ENCODE measurements around the gene BTBD17. TPM values are rescaled to one million over a fixed set of nuclear protein-coding genes. Genes with fewer than 3 reads are reported as not detected.

BTBD17 gene
- total and polyA plus RNA-seq, 2 experiments from 2014 or later: 1.9 to 5.0 TPM

- H3K4me3 Mint-ChIP-seq: no peak overlapping the region
- peaks cover 39% of the 10 kb centered on the region for H3K27me3 Mint-ChIP-seq (ENCODE audit: insufficient read depth, low read depth, poor library complexity)
- H3K4me1 Mint-ChIP-seq: peaks cover 8% of the 10 kb centered on the region
- H3K27ac ChIP-seq (ENCODE audit: low read depth): no peak overlapping the region
- no peak overlapping the region for H3K4me2 ChIP-seq
- no peaks in the 10 kb centered on the region for H3F3A ChIP-seq (replicated peaks; ENCODE audit: low read depth)
- no peaks in the 10 kb centered on the region for H3K9me3 Mint-ChIP-seq
- no peaks in the 10 kb centered on the region for H4K20me1 ChIP-seq (replicated peaks; ENCODE audit: insufficient read depth)
- H3K36me3 ChIP-seq (ENCODE audit: insufficient read depth): no peaks in the 10 kb centered on the region
- TF ChIP-seq, protein P1, sequence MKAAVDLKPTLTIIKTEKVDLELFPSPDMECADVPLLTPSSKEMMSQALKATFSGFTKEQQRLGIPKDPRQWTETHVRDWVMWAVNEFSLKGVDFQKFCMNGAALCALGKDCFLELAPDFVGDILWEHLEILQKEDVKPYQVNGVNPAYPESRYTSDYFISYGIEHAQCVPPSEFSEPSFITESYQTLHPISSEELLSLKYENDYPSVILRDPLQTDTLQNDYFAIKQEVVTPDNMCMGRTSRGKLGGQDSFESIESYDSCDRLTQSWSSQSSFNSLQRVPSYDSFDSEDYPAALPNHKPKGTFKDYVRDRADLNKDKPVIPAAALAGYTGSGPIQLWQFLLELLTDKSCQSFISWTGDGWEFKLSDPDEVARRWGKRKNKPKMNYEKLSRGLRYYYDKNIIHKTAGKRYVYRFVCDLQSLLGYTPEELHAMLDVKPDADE (IDR thresholded peaks at IDR 0.05): no peak
- no peak for TF ChIP-seq NANOG (IDR thresholded peaks at IDR 0.05; ENCODE audit: borderline replicate concordance)
- no peaks in the 10 kb centered on the region for H3K9me2 ChIP-seq (ENCODE audit: insufficient read depth)
- H3K79me2 ChIP-seq (replicated peaks; ENCODE audit: insufficient read depth): no peaks in the 10 kb centered on the region
- no peak overlapping the region for H3K4me3 ChIP-seq
- H3K27ac Mint-ChIP-seq: no peak overlapping the region
- H2AFZ ChIP-seq: no peak overlapping the region
- H3K36me3 Mint-ChIP-seq (ENCODE audit: low read depth): no peaks in the 10 kb centered on the region
- H3K4me1 ChIP-seq (ENCODE audit: insufficient read depth): peaks cover 4% of the 10 kb centered on the region; the same call in 1 of the 2 replicates
- H3K27me3 ChIP-seq (ENCODE audit: insufficient read depth): peaks cover 35% of the 10 kb centered on the region
- ATAC-seq (no peak), DNase-seq (ENCODE audit: low spot score) (no peak)
Measured at GRCh38 chr17:74349120-74349519, 12.5 kb downstream of the BTBD17 start.

- H3K4me3 Mint-ChIP-seq: no peak overlapping the region
- TF ChIP-seq, protein P2, sequence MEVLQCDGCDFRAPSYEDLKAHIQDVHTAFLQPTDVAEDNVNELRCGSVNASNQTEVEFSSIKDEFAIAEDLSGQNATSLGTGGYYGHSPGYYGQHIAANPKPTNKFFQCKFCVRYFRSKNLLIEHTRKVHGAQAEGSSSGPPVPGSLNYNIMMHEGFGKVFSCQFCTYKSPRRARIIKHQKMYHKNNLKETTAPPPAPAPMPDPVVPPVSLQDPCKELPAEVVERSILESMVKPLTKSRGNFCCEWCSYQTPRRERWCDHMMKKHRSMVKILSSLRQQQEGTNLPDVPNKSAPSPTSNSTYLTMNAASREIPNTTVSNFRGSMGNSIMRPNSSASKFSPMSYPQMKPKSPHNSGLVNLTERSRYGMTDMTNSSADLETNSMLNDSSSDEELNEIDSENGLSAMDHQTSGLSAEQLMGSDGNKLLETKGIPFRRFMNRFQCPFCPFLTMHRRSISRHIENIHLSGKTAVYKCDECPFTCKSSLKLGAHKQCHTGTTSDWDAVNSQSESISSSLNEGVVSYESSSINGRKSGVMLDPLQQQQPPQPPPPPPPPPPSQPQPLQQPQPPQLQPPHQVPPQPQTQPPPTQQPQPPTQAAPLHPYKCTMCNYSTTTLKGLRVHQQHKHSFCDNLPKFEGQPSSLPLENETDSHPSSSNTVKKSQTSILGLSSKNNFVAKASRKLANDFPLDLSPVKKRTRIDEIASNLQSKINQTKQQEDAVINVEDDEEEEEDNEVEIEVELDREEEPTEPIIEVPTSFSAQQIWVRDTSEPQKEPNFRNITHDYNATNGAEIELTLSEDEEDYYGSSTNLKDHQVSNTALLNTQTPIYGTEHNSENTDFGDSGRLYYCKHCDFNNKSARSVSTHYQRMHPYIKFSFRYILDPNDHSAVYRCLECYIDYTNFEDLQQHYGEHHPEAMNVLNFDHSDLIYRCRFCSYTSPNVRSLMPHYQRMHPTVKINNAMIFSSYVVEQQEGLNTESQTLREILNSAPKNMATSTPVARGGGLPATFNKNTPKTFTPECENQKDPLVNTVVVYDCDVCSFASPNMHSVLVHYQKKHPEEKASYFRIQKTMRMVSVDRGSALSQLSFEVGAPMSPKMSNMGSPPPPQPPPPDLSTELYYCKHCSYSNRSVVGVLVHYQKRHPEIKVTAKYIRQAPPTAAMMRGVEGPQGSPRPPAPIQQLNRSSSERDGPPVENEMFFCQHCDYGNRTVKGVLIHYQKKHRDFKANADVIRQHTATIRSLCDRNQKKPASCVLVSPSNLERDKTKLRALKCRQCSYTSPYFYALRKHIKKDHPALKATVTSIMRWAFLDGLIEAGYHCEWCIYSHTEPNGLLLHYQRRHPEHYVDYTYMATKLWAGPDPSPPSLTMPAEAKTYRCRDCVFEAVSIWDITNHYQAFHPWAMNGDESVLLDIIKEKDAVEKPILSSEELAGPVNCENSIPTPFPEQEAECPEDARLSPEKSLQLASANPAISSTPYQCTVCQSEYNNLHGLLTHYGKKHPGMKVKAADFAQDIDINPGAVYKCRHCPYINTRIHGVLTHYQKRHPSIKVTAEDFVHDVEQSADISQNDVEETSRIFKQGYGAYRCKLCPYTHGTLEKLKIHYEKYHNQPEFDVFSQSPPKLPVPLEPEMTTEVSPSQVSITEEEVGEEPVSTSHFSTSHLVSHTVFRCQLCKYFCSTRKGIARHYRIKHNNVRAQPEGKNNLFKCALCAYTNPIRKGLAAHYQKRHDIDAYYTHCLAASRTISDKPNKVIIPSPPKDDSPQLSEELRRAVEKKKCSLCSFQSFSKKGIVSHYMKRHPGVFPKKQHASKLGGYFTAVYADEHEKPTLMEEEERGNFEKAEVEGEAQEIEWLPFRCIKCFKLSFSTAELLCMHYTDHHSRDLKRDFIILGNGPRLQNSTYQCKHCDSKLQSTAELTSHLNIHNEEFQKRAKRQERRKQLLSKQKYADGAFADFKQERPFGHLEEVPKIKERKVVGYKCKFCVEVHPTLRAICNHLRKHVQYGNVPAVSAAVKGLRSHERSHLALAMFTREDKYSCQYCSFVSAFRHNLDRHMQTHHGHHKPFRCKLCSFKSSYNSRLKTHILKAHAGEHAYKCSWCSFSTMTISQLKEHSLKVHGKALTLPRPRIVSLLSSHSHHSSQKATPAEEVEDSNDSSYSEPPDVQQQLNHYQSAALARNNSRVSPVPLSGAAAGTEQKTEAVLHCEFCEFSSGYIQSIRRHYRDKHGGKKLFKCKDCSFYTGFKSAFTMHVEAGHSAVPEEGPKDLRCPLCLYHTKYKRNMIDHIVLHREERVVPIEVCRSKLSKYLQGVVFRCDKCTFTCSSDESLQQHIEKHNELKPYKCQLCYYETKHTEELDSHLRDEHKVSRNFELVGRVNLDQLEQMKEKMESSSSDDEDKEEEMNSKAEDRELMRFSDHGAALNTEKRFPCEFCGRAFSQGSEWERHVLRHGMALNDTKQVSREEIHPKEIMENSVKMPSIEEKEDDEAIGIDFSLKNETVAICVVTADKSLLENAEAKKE (CRISPR knock-in tag; IDR thresholded peaks at IDR 0.05): no peak
- H3K27ac Mint-ChIP-seq: no peak overlapping the region
- no peak overlapping the region for H3K4me3 ChIP-seq
- peaks cover under 1% of the 10 kb centered on the region; the same call in 1 of the 3 replicates for H3K4me1 Mint-ChIP-seq
- no peak overlapping the region for H3K4me2 ChIP-seq
- no peak overlapping the region for H3K27ac ChIP-seq (ENCODE audit: low read depth)
- DNase-seq (ENCODE audit: low spot score) (no peak), ATAC-seq (no peak)
- no peaks in the 10 kb centered on the region for H3F3A ChIP-seq (replicated peaks; ENCODE audit: low read depth)
- no peaks in the 10 kb centered on the region for H4K20me1 ChIP-seq (replicated peaks; ENCODE audit: insufficient read depth)
- no peaks in the 10 kb centered on the region for H3K36me3 ChIP-seq (ENCODE audit: insufficient read depth)
- no peaks in the 10 kb centered on the region for H3K9me3 Mint-ChIP-seq
- H3K27me3 Mint-ChIP-seq (ENCODE audit: insufficient read depth, low read depth, poor library complexity): peaks cover 25% of the 10 kb centered on the region
- H3K27me3 ChIP-seq (ENCODE audit: insufficient read depth): peaks cover 21% of the 10 kb centered on the region
- no peaks in the 10 kb centered on the region for H3K4me1 ChIP-seq (ENCODE audit: insufficient read depth)
- H3K79me2 ChIP-seq (replicated peaks; ENCODE audit: insufficient read depth): no peaks in the 10 kb centered on the region
- no peaks in the 10 kb centered on the region for H3K36me3 Mint-ChIP-seq (ENCODE audit: low read depth)
- H3K9me2 ChIP-seq (ENCODE audit: insufficient read depth): no peaks in the 10 kb centered on the region
- no peak overlapping the region for H2AFZ ChIP-seq
Measured at GRCh38 chr17:74347646-74348045, 14.0 kb downstream of the BTBD17 start.

Measured in GM23338 (cell line).